Lower leg skin (tissue), 3 donors: ENCODE data around the gene CAB39.

ENCODE experiments used
- POLR2A ChIP-seq, 2 donors: fragments of 450-650 bp; IDR thresholded peaks; one replicate each; pipeline ENCODE4 v1.6.1; 2016 to 2017; ENCODE audit warnings: antibody characterized with exemption in 2 of 2, mild to moderate bottlenecking in 1 of 2, moderate library complexity in 1 of 2
- TF ChIP-seq, protein P1 (sequence below), 3 donors: fragments of 450-650 bp; IDR thresholded peaks; one replicate each; pipeline ENCODE4 v1.5.1; 2016; ENCODE audit warnings: antibody characterized with exemption in 3 of 3, mild to moderate bottlenecking in 3 of 3, moderate library complexity in 2 of 3

DNA sequence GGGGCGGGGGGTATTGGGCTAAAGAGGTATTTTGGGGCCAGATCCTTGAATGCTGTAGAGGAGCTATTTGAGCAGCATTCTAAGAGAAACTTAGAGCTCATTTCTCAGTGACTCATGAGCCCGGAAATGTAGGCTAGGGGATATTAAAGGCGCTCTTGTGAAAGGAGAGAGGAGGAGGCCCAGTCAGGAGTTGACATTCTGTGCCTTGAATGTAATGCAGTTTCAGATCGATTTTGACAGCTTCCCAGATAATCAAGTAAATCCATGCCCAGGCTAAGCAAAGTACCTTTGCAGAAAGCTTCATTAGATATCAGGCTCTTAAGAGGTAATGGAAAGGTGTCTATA lies 1.5 kb downstream of the CAB39 start:
- TF ChIP-seq, protein P1, sequence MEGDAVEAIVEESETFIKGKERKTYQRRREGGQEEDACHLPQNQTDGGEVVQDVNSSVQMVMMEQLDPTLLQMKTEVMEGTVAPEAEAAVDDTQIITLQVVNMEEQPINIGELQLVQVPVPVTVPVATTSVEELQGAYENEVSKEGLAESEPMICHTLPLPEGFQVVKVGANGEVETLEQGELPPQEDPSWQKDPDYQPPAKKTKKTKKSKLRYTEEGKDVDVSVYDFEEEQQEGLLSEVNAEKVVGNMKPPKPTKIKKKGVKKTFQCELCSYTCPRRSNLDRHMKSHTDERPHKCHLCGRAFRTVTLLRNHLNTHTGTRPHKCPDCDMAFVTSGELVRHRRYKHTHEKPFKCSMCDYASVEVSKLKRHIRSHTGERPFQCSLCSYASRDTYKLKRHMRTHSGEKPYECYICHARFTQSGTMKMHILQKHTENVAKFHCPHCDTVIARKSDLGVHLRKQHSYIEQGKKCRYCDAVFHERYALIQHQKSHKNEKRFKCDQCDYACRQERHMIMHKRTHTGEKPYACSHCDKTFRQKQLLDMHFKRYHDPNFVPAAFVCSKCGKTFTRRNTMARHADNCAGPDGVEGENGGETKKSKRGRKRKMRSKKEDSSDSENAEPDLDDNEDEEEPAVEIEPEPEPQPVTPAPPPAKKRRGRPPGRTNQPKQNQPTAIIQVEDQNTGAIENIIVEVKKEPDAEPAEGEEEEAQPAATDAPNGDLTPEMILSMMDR (IDR thresholded peaks at IDR 0.05), result no peak
- no peak for TF ChIP-seq POLR2A (IDR thresholded peaks at IDR 0.05)
